ENCODE data around the gene SEPTIN3.

SEPTIN3 gene

DNA sequence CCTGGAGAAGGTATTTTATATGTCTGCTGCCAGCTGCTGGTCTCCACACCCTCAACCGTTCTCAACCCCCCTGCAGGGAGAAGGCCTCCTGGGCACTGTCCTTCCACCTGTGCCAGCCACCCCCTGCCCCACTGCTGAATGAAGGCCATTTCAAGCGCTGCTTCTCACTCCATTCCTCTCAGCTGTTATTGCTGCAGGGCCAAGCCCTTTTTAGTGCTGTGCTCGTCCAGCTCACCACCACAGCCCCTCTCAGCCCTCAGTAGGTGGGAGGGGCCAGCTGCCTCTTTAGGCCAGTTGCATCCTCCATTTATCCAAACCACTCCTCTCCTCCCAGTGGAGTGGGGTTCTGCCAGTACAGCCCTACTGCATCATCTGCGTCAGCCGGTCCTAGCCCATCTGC lies 27.6 kb downstream of the SEPTIN3 start:
- no peak overlapping the region for H3K4me3 ChIP-seq (ENCODE audit: low read depth, low read length)
- in situ Hi-C loops (cut with HindIII; ENCODE audit: low sequenced_read_pairs), result no loop called here
- TF ChIP-seq, protein P1, sequence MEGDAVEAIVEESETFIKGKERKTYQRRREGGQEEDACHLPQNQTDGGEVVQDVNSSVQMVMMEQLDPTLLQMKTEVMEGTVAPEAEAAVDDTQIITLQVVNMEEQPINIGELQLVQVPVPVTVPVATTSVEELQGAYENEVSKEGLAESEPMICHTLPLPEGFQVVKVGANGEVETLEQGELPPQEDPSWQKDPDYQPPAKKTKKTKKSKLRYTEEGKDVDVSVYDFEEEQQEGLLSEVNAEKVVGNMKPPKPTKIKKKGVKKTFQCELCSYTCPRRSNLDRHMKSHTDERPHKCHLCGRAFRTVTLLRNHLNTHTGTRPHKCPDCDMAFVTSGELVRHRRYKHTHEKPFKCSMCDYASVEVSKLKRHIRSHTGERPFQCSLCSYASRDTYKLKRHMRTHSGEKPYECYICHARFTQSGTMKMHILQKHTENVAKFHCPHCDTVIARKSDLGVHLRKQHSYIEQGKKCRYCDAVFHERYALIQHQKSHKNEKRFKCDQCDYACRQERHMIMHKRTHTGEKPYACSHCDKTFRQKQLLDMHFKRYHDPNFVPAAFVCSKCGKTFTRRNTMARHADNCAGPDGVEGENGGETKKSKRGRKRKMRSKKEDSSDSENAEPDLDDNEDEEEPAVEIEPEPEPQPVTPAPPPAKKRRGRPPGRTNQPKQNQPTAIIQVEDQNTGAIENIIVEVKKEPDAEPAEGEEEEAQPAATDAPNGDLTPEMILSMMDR (IDR thresholded peaks at IDR 0.05; ENCODE audit: low read depth, low read length, missing control alignments), result no peak
- DNase-seq (ENCODE audit: low read depth), result no peak

DNA sequence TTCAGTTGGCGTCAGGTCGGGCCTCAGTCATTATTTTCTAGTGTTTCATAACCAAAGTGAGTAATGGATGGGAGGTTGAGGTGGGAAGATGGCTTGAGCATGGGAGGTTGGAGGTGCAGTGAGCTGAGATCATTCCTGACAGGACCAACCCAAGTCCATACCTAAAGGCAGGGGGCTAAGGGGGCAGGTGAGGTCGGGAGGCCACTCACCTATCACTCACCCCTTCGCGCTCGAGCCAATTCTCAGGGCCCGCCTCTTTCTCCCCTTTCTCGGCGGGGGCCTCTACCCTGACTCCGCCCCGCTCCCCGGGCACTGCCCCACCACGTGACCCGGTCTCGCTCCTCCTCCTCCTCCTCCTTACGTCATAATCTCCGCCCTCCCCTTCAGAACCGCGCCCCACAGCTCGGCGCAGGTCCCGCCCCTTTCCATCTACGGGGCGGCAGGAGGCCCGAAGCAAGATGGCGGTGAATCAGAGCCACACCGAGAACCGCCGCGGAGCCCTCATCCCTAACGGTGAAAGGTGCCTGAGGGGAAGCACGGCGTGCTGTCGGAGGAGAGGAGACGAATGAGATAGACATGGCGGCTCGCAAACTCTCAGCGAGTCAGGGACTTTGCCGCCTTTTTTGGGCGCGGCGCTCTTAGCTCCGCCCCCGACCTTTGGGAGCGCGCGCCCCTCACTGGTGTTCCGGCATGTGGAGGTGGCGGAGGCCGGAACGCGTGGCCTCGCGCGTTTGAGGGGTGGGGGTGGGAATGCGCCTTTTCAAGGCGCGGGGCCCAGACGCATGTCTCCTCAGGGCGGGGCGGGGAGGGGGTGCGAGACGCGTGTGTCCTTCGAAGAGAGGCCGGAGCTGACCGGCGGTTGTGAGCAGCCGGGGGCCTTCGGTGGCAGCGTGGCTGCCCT lies 29.4 kb downstream of the SEPTIN3 start, which contains the start of gene WBP2NL:
WBP2NL (plus strand) TSS at position 428 of the 901 bp plus-strand sequence; CDS start at position 459, 31 bp downstream.
- peak; percentile 20 for DNase-seq (ENCODE audit: low read depth)
- TF ChIP-seq, protein P1 (IDR thresholded peaks at IDR 0.05; ENCODE audit: low read depth, low read length, missing control alignments), result no peak
- in situ Hi-C loops (cut with HindIII; ENCODE audit: low sequenced_read_pairs), result no loop called here
- peak within 1 kb of the TSS; percentile 37 for H3K4me3 ChIP-seq (ENCODE audit: low read depth, low read length)

- in situ Hi-C loops (cut with HindIII; ENCODE audit: low sequenced_read_pairs), result no loop called here
- TF ChIP-seq, protein P1 (IDR thresholded peaks at IDR 0.05; ENCODE audit: low read depth, low read length, missing control alignments), result no peak
- no peak overlapping the region for H3K4me3 ChIP-seq (ENCODE audit: low read depth, low read length)
These were observed 31.2 kb downstream of the SEPTIN3 start for GRCh38 chr22:42000466-42000865.

DNA sequence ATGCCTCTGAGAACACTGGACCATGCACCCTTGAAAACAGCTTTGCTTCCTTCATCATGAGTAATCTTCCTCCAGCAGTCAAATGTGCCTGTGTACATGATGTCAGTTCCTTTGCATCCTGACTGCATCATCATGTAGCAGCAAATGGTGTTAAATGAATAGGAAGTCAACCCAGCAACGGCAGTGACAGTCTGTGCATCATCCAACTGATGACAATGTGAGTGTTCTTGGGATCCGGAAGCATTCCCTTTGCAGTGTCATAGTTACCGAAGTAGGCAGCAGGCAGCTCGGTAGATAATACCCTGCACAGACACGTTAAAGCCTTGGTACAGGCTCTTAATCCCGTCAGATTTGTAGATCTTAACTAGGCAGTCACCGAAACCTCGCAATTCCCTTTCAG lies 31.9 kb downstream of the SEPTIN3 start:
- no peak for DNase-seq (ENCODE audit: low read depth)

More at GRCh38 chr22:42000466-42000865, 31.2 kb downstream of the SEPTIN3 start:
- DNase-seq (ENCODE audit: low read depth), result no peak

GRCh38 chr22:42001706-42002105 lies 32.5 kb downstream of the SEPTIN3 start:
- TF ChIP-seq, protein P1 (IDR thresholded peaks at IDR 0.05; ENCODE audit: low read depth, low read length, missing control alignments), result no peak
- in situ Hi-C loops (cut with HindIII; ENCODE audit: low sequenced_read_pairs), result no loop called here
- no peak for DNase-seq (ENCODE audit: low read depth)
- H3K4me3 ChIP-seq (ENCODE audit: low read depth, low read length), result no peak overlapping the region

More for the DNA sequence above, 31.9 kb downstream of the SEPTIN3 start:
- no peak overlapping the region for H3K4me3 ChIP-seq (ENCODE audit: low read depth, low read length)
- TF ChIP-seq, protein P1 (IDR thresholded peaks at IDR 0.05; ENCODE audit: low read depth, low read length, missing control alignments), result no peak
- in situ Hi-C loops (cut with HindIII; ENCODE audit: low sequenced_read_pairs), result no loop called here

DNA sequence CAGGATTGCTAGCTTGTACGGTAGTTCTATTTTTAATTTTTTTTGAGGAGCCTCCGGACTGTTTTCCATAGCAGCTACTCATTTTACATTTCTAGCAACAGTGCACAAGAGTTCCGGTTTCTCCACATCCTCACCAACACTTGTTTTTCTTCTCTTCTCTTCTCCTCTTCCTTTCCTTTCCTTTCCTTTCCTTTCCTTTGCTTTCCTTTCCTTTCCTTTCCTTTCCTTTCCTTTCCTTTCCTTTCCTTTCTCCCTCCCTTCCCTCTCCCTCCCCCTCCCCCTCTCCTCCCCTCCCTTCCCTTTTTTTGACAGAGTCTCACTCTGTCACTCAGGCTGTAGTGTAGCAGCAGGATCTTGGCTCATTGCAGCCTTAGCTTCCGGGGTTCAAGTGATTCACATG lies 38.7 kb downstream of the SEPTIN3 start:
- H3K4me3 ChIP-seq (ENCODE audit: low read depth, low read length), result no peak overlapping the region
- DNase-seq (ENCODE audit: low read depth), result no peak
- in situ Hi-C loops (cut with HindIII; ENCODE audit: low sequenced_read_pairs), result no loop called here
- TF ChIP-seq, protein P1 (IDR thresholded peaks at IDR 0.05; ENCODE audit: low read depth, low read length, missing control alignments), result no peak
